Thoracic aorta (tissue), 2 donors: ENCODE results near the gene ENTPD6. TPM values are rescaled to one million over a fixed set of nuclear protein-coding genes. Genes with fewer than 3 reads are reported as not detected.

Experiments used
- ATAC-seq: fragments of 150-250 bp; one replicate; pipeline ENCODE4 v1.8.0; 2017; ENCODE audit warnings: low read depth; ENCODE audit not compliant: insufficient number of reproducible peaks, low FRiP score
- DNase-seq: peaks from one replicate; pipeline ENCODE4 v3.0.0-alpha.2; 2020; ENCODE audit warnings: low spot score
- H3K27ac ChIP-seq, 2 donors: fragments of 200-600 bp; sonication (generic); 1 replicate in 1 of 2; 2 replicates in 1 of 2; pipeline ENCODE4 v1.5.1; 2016; ENCODE audit warnings: mild to moderate bottlenecking in 2 of 2, moderate library complexity in 2 of 2
- H3K27me3 ChIP-seq: fragments of 200-600 bp; sonication (generic); replicated peaks from 2 replicates; pipeline ENCODE4 v1.6.0; 2016; ENCODE audit warnings: mild to moderate bottlenecking; ENCODE audit not compliant: insufficient read depth
- H3K36me3 ChIP-seq: fragments of 200-600 bp; sonication (generic); one replicate; pipeline ENCODE4 v1.5.1; 2016
- H3K4me1 ChIP-seq, 2 donors: fragments of 200-600 bp; sonication (generic); 1 replicate in 1 of 2; 2 replicates in 1 of 2; pipeline versions ENCODE4 v1.5.1 to v1.6.0; 2016; ENCODE audit warnings: low read depth in 2 of 2, mild to moderate bottlenecking in 1 of 2; ENCODE audit not compliant: control insufficient read depth in 1 of 2
- H3K4me3 ChIP-seq: fragments of 200-600 bp; sonication (generic); 2 replicates; pipeline ENCODE4 v1.5.1; 2016; ENCODE audit warnings: mild to moderate bottlenecking
- H3K9me3 ChIP-seq: fragments of 200-600 bp; sonication (generic); 2 replicates; pipeline ENCODE4 v1.5.1; 2016
- CTCF ChIP-seq: fragments of 200-600 bp; sonication (generic); IDR thresholded peaks from one replicate; pipeline ENCODE4 v1.5.1; 2019; ENCODE audit warnings: antibody characterized with exemption
- total RNA-seq, 2 donors: library from RNA; depleted of rRNA; stranded (reverse); fragments of >200 nt; gene quantifications; one replicate each; pipeline versions ENCODE4 v1.1.0 to v1.2.3, GENCODE V29; 2016

Gene ENTPD6
- total RNA-seq, 2 donors from 2014 or later: 82.0 to 107 TPM

- peaks cover 16 to 52% of the 10 kb centered on the region in 2 donors for H3K4me1 ChIP-seq
- DNase-seq (no peak), ATAC-seq (no peak)
- no peak overlapping the region for H3K4me3 ChIP-seq
- peak overlapping the region in 1 of 2 donors; percentile 5 for H3K27ac ChIP-seq
- no peaks in the 10 kb centered on the region for H3K9me3 ChIP-seq
- no peaks in the 10 kb centered on the region for H3K27me3 ChIP-seq
- TF ChIP-seq CTCF: no peak
- no peaks in the 10 kb centered on the region for H3K36me3 ChIP-seq
Measured at GRCh38 chr20:25198663-25199383, 3.3 kb downstream of the ENTPD6 start.

GRCh38 chr20:25199473-25200260, 4.2 kb downstream of the ENTPD6 start:
- no peaks in the 10 kb centered on the region for H3K27me3 ChIP-seq
- H3K27ac ChIP-seq: peak overlapping the region in 1 of 2 donors; percentile 5
- peaks cover 16 to 51% of the 10 kb centered on the region in 2 donors for H3K4me1 ChIP-seq

GRCh38 chr20:25203089-25203488, 7.6 kb downstream of the ENTPD6 start:
- H3K4me1 ChIP-seq: peaks cover 8 to 30% of the 10 kb centered on the region in 2 donors
- no peaks in the 10 kb centered on the region for H3K27me3 ChIP-seq
- no peak overlapping the region for H3K4me3 ChIP-seq
- ATAC-seq: no peak
- no peak overlapping the region for H3K27ac ChIP-seq
- DNase-seq: no peak
- TF ChIP-seq CTCF: no peak
- no peaks in the 10 kb centered on the region for H3K9me3 ChIP-seq
- H3K36me3 ChIP-seq: no peaks in the 10 kb centered on the region

More at GRCh38 chr20:25199473-25200260, 4.2 kb downstream of the ENTPD6 start:
- no peaks in the 10 kb centered on the region for H3K36me3 ChIP-seq
- DNase-seq (no peak), ATAC-seq (no peak)
- TF ChIP-seq CTCF: no peak
- H3K4me3 ChIP-seq: no peak overlapping the region
- no peaks in the 10 kb centered on the region for H3K9me3 ChIP-seq

GRCh38 chr20:25203871-25204320, 8.4 kb downstream of the ENTPD6 start:
- TF ChIP-seq CTCF: no peak
- Histone ChIP-seq H3K36me3 (no peaks in the 10 kb centered on the region), H3K27me3 (no peaks in the 10 kb centered on the region), H3K9me3 (no peaks in the 10 kb centered on the region), H3K4me3 (no peak overlapping the region), H3K27ac (no peak overlapping the region), H3K4me1 (peaks cover 8 to 22% of the 10 kb centered on the region in 2 donors)
- no peak for ATAC-seq
- no peak for DNase-seq
